ENCODE measurements around the gene LAMP1.

Gene LAMP1

GRCh38 chr13:113329656-113330312 is 32.7 kb downstream of the LAMP1 start:
- H3K4me3 ChIP-seq (ENCODE audit: low read depth, low read length): no peak overlapping the region
- no peak for TF ChIP-seq CTCF (IDR thresholded peaks at IDR 0.05; ENCODE audit: low read depth, low read length)

GRCh38 chr13:113332615-113333014 is 35.6 kb downstream of the LAMP1 start:
- H3K4me3 ChIP-seq (ENCODE audit: low read depth, low read length): no peak overlapping the region
- no peak for TF ChIP-seq CTCF (IDR thresholded peaks at IDR 0.05; ENCODE audit: low read depth, low read length)

GRCh38 chr13:113333076-113333475 is 36.0 kb downstream of the LAMP1 start:
- no peak overlapping the region for H3K4me3 ChIP-seq (ENCODE audit: low read depth, low read length)
- no peak for TF ChIP-seq CTCF (IDR thresholded peaks at IDR 0.05; ENCODE audit: low read depth, low read length)

GRCh38 chr13:113337556-113337955 is 40.5 kb downstream of the LAMP1 start:
- TF ChIP-seq CTCF (IDR thresholded peaks at IDR 0.05; ENCODE audit: low read depth, low read length): no peak
- H3K4me3 ChIP-seq (ENCODE audit: low read depth, low read length): no peak overlapping the region

GRCh38 chr13:113337976-113338375 is 40.9 kb downstream of the LAMP1 start:
- no peak overlapping the region for H3K4me3 ChIP-seq (ENCODE audit: low read depth, low read length)
- no peak for TF ChIP-seq CTCF (IDR thresholded peaks at IDR 0.05; ENCODE audit: low read depth, low read length)

GRCh38 chr13:113338451-113338850 is 41.4 kb downstream of the LAMP1 start:
- TF ChIP-seq CTCF (IDR thresholded peaks at IDR 0.05; ENCODE audit: low read depth, low read length): no peak
- no peak overlapping the region for H3K4me3 ChIP-seq (ENCODE audit: low read depth, low read length)

- no peak overlapping the region for H3K4me3 ChIP-seq (ENCODE audit: low read depth, low read length)
- no peak for TF ChIP-seq CTCF (IDR thresholded peaks at IDR 0.05; ENCODE audit: low read depth, low read length)
These were observed 46.0 kb downstream of the LAMP1 start for GRCh38 chr13:113342820-113343691.
